HG03571 (cell line): ENCODE data around the gene TBC1D32.
"Not testable (repeated sequence)": the region's sequence is repeated elsewhere in the genome, so short reads cannot be mapped to it uniquely, and the experiment has no call there.

Source experiments
- ATAC-seq: cut with Tn5 transposase; IDR thresholded peaks from one replicate; pipeline ENCODE4 v1.9.1; 2021; ENCODE audit not compliant: unreplicated experiment

The TBC1D32 gene

GRCh38 chr6:121333694-121334093, 586 bp downstream of the TBC1D32 start:
- ATAC-seq: not testable (repeated sequence)

- no peak for ATAC-seq
Measured at GRCh38 chr6:121333196-121333595, 1.1 kb downstream of the TBC1D32 start.

- no peak for ATAC-seq
Measured at GRCh38 chr6:121330516-121330915, 3.8 kb downstream of the TBC1D32 start.

GRCh38 chr6:121321282-121321681, 13.0 kb downstream of the TBC1D32 start:
- no peak for ATAC-seq

GRCh38 chr6:121319603-121320002, 14.7 kb downstream of the TBC1D32 start:
- ATAC-seq: no peak

GRCh38 chr6:121319112-121319553, 15.1 kb downstream of the TBC1D32 start:
- ATAC-seq: no peak

- ATAC-seq: no peak
Measured at GRCh38 chr6:121314381-121315112, 19.7 kb downstream of the TBC1D32 start.

GRCh38 chr6:121311814-121312213, 22.5 kb downstream of the TBC1D32 start:
- ATAC-seq: not testable (repeated sequence)

GRCh38 chr6:121310495-121310894, 23.8 kb downstream of the TBC1D32 start:
- no peak for ATAC-seq

- ATAC-seq: no peak
Measured at GRCh38 chr6:121309768-121310469, 24.4 kb downstream of the TBC1D32 start.

- ATAC-seq: peak; percentile 74
Measured at GRCh38 chr6:121305957-121306607, 28.2 kb downstream of the TBC1D32 start.

- ATAC-seq: no peak
Measured at GRCh38 chr6:121302882-121303281, 31.4 kb downstream of the TBC1D32 start.

- not testable (repeated sequence) for ATAC-seq
Measured at GRCh38 chr6:121301156-121301555, 33.1 kb downstream of the TBC1D32 start.

- ATAC-seq: no peak
Measured at GRCh38 chr6:121297694-121298093, 36.6 kb downstream of the TBC1D32 start.

- no peak for ATAC-seq
Measured at GRCh38 chr6:121285041-121285440, 49.2 kb downstream of the TBC1D32 start.

- no peak for ATAC-seq
Measured at GRCh38 chr6:121274666-121275295, 59.5 kb downstream of the TBC1D32 start.

GRCh38 chr6:121263742-121264141, 70.5 kb downstream of the TBC1D32 start:
- no peak for ATAC-seq

GRCh38 chr6:121260651-121261102, 73.6 kb downstream of the TBC1D32 start:
- ATAC-seq: no peak

GRCh38 chr6:121247386-121247785, 86.9 kb downstream of the TBC1D32 start:
- ATAC-seq: no peak

- ATAC-seq: no peak
Measured at GRCh38 chr6:121242386-121242785, 91.9 kb downstream of the TBC1D32 start.

- ATAC-seq: no peak
Measured at GRCh38 chr6:121237859-121238258, 96.4 kb downstream of the TBC1D32 start.
